Lower leg skin (tissue), 4 donors: ENCODE data around the gene SMG6. TPM values are rescaled to one million over a fixed set of nuclear protein-coding genes. Genes with fewer than 3 reads are reported as not detected.

ENCODE experiments used
- DNase-seq, 2 donors: peaks; one replicate each; pipeline ENCODE4 v3.0.0-alpha.2; 2019; ENCODE audit warnings: low spot score in 2 of 2
- H3K4me3 ChIP-seq: fragments of 200-600 bp; sonication (generic); 2 replicates; pipeline ENCODE4 v1.5.1; 2017; ENCODE audit warnings: mild to moderate bottlenecking, low read depth; ENCODE audit not compliant: poor library complexity, severe bottlenecking
- POLR2A ChIP-seq, 2 donors: fragments of 450-650 bp; IDR thresholded peaks; one replicate each; pipeline ENCODE4 v1.6.1; 2016 to 2017; ENCODE audit warnings: antibody characterized with exemption in 2 of 2, mild to moderate bottlenecking in 1 of 2, moderate library complexity in 1 of 2
- WGBS, 2 donors: methylation state at CpG; one replicate each; pipeline ENCODE4 v1.1.5; 2018; 5-methylcytosine and 5-hydroxymethylcytosine counted together
- intact Hi-C: fragments of 100-400 bp; cut with DNase I; formaldehyde crosslinking; loops from one replicate; pipeline ENCODE4 v1.15.0; 2023; ENCODE audit warnings: low total_unique reads
- total RNA-seq, 4 donors: library from RNA; depleted of rRNA; stranded (reverse); fragments of >200 nt; gene quantifications; one replicate each; pipeline ENCODE4 v1.1.0, GENCODE V29; 2016
- TF ChIP-seq, protein P1 (sequence below), 3 donors: fragments of 450-650 bp; IDR thresholded peaks; one replicate each; pipeline ENCODE4 v1.5.1; 2016; ENCODE audit warnings: antibody characterized with exemption in 3 of 3, mild to moderate bottlenecking in 3 of 3, moderate library complexity in 2 of 3

Gene SMG6
- total RNA-seq, 4 donors from 2014 or later = 22.5 to 54.6 (median 29.5) TPM

DNA sequence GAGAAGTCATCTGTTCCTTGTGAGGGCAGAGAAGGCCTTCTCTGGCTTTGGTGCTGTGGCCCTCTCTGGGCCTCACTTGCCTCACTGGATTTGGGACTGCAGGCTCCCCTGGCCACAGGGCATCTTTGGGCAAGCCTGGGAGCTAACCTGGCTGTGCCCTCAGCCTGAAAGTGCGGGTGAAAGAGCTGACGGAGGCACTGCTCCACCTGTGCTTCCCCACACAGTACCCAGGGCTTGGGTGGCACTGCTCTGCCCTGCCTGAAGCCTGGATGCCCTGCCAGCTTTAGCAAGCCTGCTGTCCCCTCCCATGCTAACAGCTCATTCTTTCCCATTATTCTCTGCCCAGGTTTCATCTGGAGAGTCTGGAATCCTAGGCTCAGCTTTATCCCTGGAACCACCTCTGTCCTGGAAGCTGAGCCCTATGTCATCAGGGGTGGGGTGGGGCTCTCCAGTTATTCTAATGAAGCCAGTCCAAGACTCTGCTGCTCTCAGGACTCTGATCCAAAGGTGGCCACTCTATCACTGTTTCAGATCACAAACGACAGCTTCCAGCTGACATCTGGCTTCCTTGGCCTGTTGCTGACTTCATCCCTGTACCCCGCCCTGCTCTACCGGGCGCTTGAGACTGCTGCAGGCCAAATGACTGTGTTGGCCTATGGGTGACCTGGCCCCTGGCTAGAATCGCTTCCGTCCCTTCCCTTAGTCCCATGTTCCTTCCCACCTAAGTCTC is 219.4 kb downstream of the SMG6 start:
- no peak overlapping the region for H3K4me3 ChIP-seq
- intact Hi-C loops = no loop called here
- 23 to 25% methylated on average over 8 of the region's 8 CpGs for WGBS, 2 donors
- no peak for TF ChIP-seq POLR2A (IDR thresholded peaks at IDR 0.05)
- TF ChIP-seq, protein P1, sequence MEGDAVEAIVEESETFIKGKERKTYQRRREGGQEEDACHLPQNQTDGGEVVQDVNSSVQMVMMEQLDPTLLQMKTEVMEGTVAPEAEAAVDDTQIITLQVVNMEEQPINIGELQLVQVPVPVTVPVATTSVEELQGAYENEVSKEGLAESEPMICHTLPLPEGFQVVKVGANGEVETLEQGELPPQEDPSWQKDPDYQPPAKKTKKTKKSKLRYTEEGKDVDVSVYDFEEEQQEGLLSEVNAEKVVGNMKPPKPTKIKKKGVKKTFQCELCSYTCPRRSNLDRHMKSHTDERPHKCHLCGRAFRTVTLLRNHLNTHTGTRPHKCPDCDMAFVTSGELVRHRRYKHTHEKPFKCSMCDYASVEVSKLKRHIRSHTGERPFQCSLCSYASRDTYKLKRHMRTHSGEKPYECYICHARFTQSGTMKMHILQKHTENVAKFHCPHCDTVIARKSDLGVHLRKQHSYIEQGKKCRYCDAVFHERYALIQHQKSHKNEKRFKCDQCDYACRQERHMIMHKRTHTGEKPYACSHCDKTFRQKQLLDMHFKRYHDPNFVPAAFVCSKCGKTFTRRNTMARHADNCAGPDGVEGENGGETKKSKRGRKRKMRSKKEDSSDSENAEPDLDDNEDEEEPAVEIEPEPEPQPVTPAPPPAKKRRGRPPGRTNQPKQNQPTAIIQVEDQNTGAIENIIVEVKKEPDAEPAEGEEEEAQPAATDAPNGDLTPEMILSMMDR (IDR thresholded peaks at IDR 0.05) = no peak
- peak; percentile 74 to 91 for DNase-seq

DNA sequence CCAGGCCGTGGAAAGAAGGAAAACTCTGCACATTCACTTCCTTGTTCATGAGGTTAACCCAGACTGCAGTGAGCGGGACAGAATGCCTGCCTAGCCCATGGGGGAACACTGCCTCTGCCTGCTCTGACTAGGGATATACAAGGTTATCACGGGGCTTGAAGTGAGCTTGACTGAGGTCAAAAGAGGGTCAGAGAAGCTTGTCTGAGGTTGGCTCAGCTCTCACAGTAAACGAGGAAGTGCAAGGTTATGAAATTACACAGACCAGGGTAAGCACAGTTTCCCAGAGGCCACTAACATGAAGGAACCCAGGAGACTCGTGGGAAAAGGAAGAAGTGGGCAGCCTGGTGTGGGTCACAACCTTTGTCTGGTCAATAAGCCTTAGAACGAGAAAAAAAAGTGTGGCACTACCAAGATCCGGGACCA is 220.0 kb downstream of the SMG6 start:
- no peak overlapping the region for H3K4me3 ChIP-seq
- peak in 1 of 2 donors; percentile 85 for DNase-seq
- intact Hi-C loops = no loop called here
- WGBS, 2 donors = 59 to 62% methylated on average over 7 of the region's 7 CpGs
- no peak for TF ChIP-seq POLR2A (IDR thresholded peaks at IDR 0.05)
- TF ChIP-seq, protein P1 (IDR thresholded peaks at IDR 0.05) = no peak

DNA sequence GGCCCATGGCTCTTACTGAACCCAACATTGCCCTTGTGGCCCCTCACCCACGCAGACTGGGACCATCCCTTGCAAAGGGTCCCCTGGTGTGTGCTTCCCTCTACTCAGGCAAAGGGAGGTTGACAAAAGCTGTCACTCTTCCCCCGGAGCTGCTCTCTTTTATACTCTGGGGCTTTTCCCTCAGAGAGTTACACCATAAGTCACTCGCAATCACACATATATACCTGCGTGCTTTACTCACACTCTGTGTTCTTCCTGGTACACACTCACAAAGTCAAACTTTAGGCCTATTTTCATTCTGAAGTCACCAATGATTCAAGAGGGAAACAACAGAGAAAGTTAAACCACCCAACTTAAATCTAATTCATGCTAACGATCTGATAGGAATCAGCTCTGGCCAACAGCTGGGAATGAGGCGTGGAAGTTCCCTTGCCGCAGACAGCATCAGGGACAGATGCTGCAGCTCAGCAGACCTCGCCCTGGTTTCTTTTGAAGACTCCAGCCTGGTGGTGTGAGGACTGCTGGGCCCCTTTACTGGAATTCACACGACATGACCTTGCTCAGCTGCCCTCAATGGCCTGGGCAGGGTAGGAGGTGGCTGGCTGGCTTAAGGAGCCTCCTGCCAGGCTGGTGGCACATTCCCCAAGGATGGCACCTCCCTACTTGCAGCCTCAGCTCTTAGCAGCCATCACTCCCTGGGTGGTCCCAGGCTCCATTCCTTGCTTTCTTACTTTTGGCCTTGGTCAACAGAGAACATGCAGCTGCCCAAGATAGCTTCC is 221.4 kb downstream of the SMG6 start:
- no peak for DNase-seq
- WGBS, 2 donors = 72 to 75% methylated on average over 9 of the region's 9 CpGs
- H3K4me3 ChIP-seq = no peak overlapping the region
- no peak for TF ChIP-seq POLR2A (IDR thresholded peaks at IDR 0.05)
- TF ChIP-seq, protein P1 (IDR thresholded peaks at IDR 0.05) = no peak
- intact Hi-C loops = no loop called here

DNA sequence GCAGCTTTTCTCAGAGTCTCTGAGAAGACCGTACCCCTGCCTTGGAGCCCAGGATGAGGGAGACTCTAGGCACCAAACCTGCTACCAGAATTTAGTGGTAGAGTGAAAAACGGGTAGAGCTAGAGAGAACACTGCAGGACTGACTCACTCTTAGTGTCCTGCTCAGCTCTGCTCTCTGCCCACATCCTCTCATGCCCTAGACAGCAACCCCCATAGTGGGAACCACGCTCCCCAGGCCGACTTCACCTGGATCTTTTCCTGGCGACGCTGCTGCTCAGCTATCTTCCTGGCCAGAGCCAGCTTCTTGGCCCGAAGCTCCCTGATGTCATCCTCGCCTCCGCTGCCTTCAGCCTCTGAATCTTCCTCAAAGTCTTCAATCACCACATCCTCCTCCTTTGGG is 222.0 kb downstream of the SMG6 start:
- H3K4me3 ChIP-seq = no peak overlapping the region
- intact Hi-C loops = no loop called here
- 89 to 91% methylated on average over 9 of the region's 9 CpGs for WGBS, 2 donors
- no peak for TF ChIP-seq POLR2A (IDR thresholded peaks at IDR 0.05)
- TF ChIP-seq, protein P1 (IDR thresholded peaks at IDR 0.05) = no peak
- no peak for DNase-seq

DNA sequence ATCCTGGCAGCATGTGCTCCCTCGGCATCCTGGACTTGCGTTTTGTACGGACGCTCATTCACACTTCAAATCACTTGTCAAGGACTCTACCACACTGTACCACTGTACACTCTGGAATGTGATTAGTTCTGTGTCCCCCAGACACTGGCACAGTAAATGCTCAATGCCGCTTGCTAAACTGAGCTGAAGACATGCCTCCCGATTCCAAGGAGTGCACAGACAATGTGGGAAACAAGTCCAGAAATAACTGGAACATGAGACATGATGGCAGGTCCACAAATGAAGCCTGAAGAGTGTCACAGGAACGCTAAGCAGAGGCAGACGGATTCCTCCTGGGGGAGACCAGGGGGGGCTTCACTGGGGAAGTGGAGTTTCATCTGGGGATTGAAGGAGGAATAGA is 226.5 kb downstream of the SMG6 start:
- DNase-seq = no peak
- no peak overlapping the region for H3K4me3 ChIP-seq
- intact Hi-C loops = no loop called here
- WGBS, 2 donors = 77 to 83% methylated on average over 8 of the region's 8 CpGs
- no peak for TF ChIP-seq POLR2A (IDR thresholded peaks at IDR 0.05)
- TF ChIP-seq, protein P1 (IDR thresholded peaks at IDR 0.05) = no peak
